IMR-90 (cell line): ENCODE measurements around the gene DLGAP4. TPM values are rescaled to one million over a fixed set of nuclear protein-coding genes. Genes with fewer than 3 reads are reported as not detected.

Experiments used
- ATAC-seq: fragments of 200-7000 bp; cut with Tn5 transposase; 2 replicates; pipeline ENCODE4 v1.9.1; 2020; ENCODE audit warnings: low read depth, mild to moderate bottlenecking, moderate library complexity
- BruUV-seq: library from RNA; stranded (reverse); fragments of 400-500 nt; replicated peaks from 2 replicates; lab custom pipeline; 2021; lab: Mats Ljungman, UMichigan
- CTCF ChIA-PET: fragments of 300-600 bp; formaldehyde crosslinking; extraction: SDS; loops from one replicate; lab custom pipeline; 2021; ENCODE audit warnings: antibody characterized with exemption; lab: Yijun Ruan, JAX
- POLR2A ChIA-PET: fragments of 300-600 bp; sonication (Branson Sonifier 250); formaldehyde crosslinking; loops from one replicate; lab custom pipeline; 2022; ENCODE audit warnings: antibody characterized with exemption; ENCODE audit not compliant: unreplicated experiment; lab: Charles Lee
- DNase-seq: peaks from one replicate; pipeline ENCODE4 v3.0.0; 2013
- H2AFZ ChIP-seq: replicated peaks from 2 replicates; pipeline ENCODE3; 2013; ENCODE audit warnings: low read length, mild to moderate bottlenecking; ENCODE audit not compliant: poor library complexity
- H2AK5ac ChIP-seq: 2 replicates; pipeline ENCODE4 v1.6.1; 2013; ENCODE audit warnings: low read depth, low read length, inconsistent platforms
- H2AK9ac ChIP-seq: replicated peaks from 2 replicates; pipeline ENCODE3; 2013; ENCODE audit warnings: mild to moderate bottlenecking, low read depth, low read length, moderate library complexity; ENCODE audit not compliant: poor library complexity
- H2BK120ac ChIP-seq: 2 replicates; pipeline ENCODE4 v1.6.1; 2013; ENCODE audit warnings: low read depth, low read length, inconsistent platforms
- H2BK15ac ChIP-seq: 3 replicates; pipeline ENCODE4 v1.6.1; 2013; ENCODE audit warnings: low read depth, low read length, inconsistent platforms
- H2BK20ac ChIP-seq: 2 replicates; pipeline ENCODE4 v1.6.1; 2013; ENCODE audit warnings: low read depth, mild to moderate bottlenecking, inconsistent platforms, low read length, moderate library complexity
- H2BK5ac ChIP-seq: 2 replicates; pipeline ENCODE4 v1.6.1; 2013; ENCODE audit warnings: mild to moderate bottlenecking, low read depth, low read length, inconsistent platforms; ENCODE audit not compliant: poor library complexity, severe bottlenecking
- H3K14ac ChIP-seq: replicated peaks from 2 replicates; pipeline ENCODE4 v1.6.1; 2013; ENCODE audit warnings: low read depth, low read length, inconsistent platforms
- H3K18ac ChIP-seq: 2 replicates; pipeline ENCODE4 v1.6.1; 2013; ENCODE audit warnings: low read depth, low read length, control low read depth
- H3K23ac ChIP-seq: 2 replicates; pipeline ENCODE4 v1.6.1; 2013; ENCODE audit warnings: low read depth, low read length, inconsistent platforms
- H3K27ac ChIP-seq: 2 replicates; pipeline ENCODE4 v1.5.1; 2013; ENCODE audit warnings: mild to moderate bottlenecking, control low read depth, low read length; ENCODE audit not compliant: insufficient read depth
- H3K27me3 ChIP-seq: 2 replicates; pipeline ENCODE4 v1.6.1; 2013; ENCODE audit warnings: low read length; ENCODE audit not compliant: control insufficient read depth, insufficient read depth
- H3K36me3 ChIP-seq: 2 replicates; pipeline ENCODE4 v1.6.1; 2013; ENCODE audit warnings: low read length, mixed read lengths; ENCODE audit not compliant: control insufficient read depth, insufficient read depth
- H3K4ac ChIP-seq: 2 replicates; pipeline ENCODE4 v1.6.1; 2013; ENCODE audit warnings: low read depth, low read length, inconsistent platforms
- H3K4me1 ChIP-seq: 2 replicates; pipeline ENCODE4 v1.6.1; 2013; ENCODE audit warnings: low read length, mixed read lengths; ENCODE audit not compliant: control insufficient read depth, insufficient read depth
- H3K4me2 ChIP-seq: 2 replicates; pipeline ENCODE4 v1.6.1; 2013; ENCODE audit warnings: low read depth, mild to moderate bottlenecking, control low read depth, low read length, moderate library complexity
- H3K4me3 ChIP-seq: 2 replicates; pipeline ENCODE4 v1.5.1; 2013; ENCODE audit warnings: low read depth, mild to moderate bottlenecking, control low read depth, low read length, moderate library complexity; ENCODE audit not compliant: insufficient read depth
- H3K56ac ChIP-seq: 2 replicates; pipeline ENCODE4 v1.6.1; 2013; ENCODE audit warnings: low read length, inconsistent platforms; ENCODE audit not compliant: insufficient read depth; ENCODE audit errors: extremely low read depth
- H3K79me1 ChIP-seq, 2 experiments: 2 replicates each; pipeline ENCODE4 v1.6.1; 2013; ENCODE audit warnings: low read length in 2 of 2, inconsistent platforms in 1 of 2, low read depth in 1 of 2
- H3K9ac ChIP-seq: 2 replicates; pipeline ENCODE4 v1.6.1; 2013; ENCODE audit warnings: low read depth, low read length, control low read depth
- H3K9me1 ChIP-seq: 2 replicates; pipeline ENCODE4 v1.6.1; 2013; ENCODE audit warnings: low read length, inconsistent platforms; ENCODE audit not compliant: insufficient read depth
- H3K9me3 ChIP-seq: 2 replicates; pipeline ENCODE4 v1.6.1; 2013; ENCODE audit warnings: low read length; ENCODE audit not compliant: control insufficient read depth, insufficient read depth
- H4K20me1 ChIP-seq: 2 replicates; pipeline ENCODE4 v1.6.1; 2013; ENCODE audit warnings: low read length, inconsistent platforms; ENCODE audit not compliant: insufficient read depth
- H4K5ac ChIP-seq: 2 replicates; pipeline ENCODE4 v1.6.1; 2013; ENCODE audit warnings: mild to moderate bottlenecking, low read depth, low read length, control low read depth
- H4K8ac ChIP-seq, 2 experiments: 2 replicates each; pipeline ENCODE4 v1.6.1; 2013; ENCODE audit warnings: low read depth in 2 of 2, low read length in 2 of 2, control low read depth in 1 of 2, inconsistent platforms in 1 of 2
- H4K91ac ChIP-seq: 2 replicates; pipeline ENCODE4 v1.6.1; 2013; ENCODE audit warnings: low read depth, low read length, inconsistent platforms; ENCODE audit not compliant: insufficient read depth
- BHLHE40 ChIP-seq: fragments of 150-350 bp; IDR thresholded peaks from 2 replicates; pipeline ENCODE4 v1.6.1; 2016; ENCODE audit warnings: mild to moderate bottlenecking, low read depth, low read length
- CEBPB ChIP-seq: IDR thresholded peaks from 2 replicates; pipeline ENCODE4 v1.6.1; 2012; ENCODE audit warnings: low read depth, low read length, improper control_type of control experiment
- CHD1 ChIP-seq: IDR thresholded peaks from 2 replicates; pipeline ENCODE4 v1.6.1; 2012; ENCODE audit warnings: low read depth, low read length, improper control_type of control experiment
- FOS ChIP-seq: fragments of 150-350 bp; IDR thresholded peaks from 2 replicates; pipeline ENCODE4 v1.6.1; 2016; ENCODE audit warnings: low read depth, low read length
- MAFK ChIP-seq: IDR thresholded peaks from 2 replicates; pipeline ENCODE4 v1.6.1; 2012; ENCODE audit warnings: low read depth, low read length, improper control_type of control experiment
- MAZ ChIP-seq: IDR thresholded peaks from 2 replicates; pipeline ENCODE4 v1.6.1; 2012; ENCODE audit warnings: low read depth, mild to moderate bottlenecking, low read length, improper control_type of control experiment, moderate library complexity, borderline replicate concordance
- MXI1 ChIP-seq: IDR thresholded peaks from 2 replicates; pipeline ENCODE4 v1.6.1; 2012; ENCODE audit warnings: low read depth, mild to moderate bottlenecking, low read length, moderate library complexity, borderline replicate concordance
- POLR2A ChIP-seq: IDR thresholded peaks from 2 replicates; pipeline ENCODE4 v1.6.1; 2012; ENCODE audit warnings: mild to moderate bottlenecking, low read depth, low read length
- RAD21 ChIP-seq: IDR thresholded peaks from 2 replicates; pipeline ENCODE4 v1.6.1; 2012; ENCODE audit warnings: low read length, improper control_type of control experiment
- RCOR1 ChIP-seq: IDR thresholded peaks from 2 replicates; pipeline ENCODE4 v1.6.1; 2012; ENCODE audit warnings: mild to moderate bottlenecking, low read length, improper control_type of control experiment; ENCODE audit not compliant: insufficient replicate concordance
- RFX5 ChIP-seq: IDR thresholded peaks from 2 replicates; pipeline ENCODE4 v1.8.0; 2012; ENCODE audit warnings: low read depth, mild to moderate bottlenecking, low read length, moderate library complexity
- SMC3 ChIP-seq: fragments of 150-350 bp; IDR thresholded peaks from 2 replicates; pipeline ENCODE4 v1.6.1; 2016; ENCODE audit warnings: low read depth, mild to moderate bottlenecking, antibody characterized with exemption, low read length, moderate library complexity
- WGBS, 2 experiments: methylation state at CpG; one replicate each; pipeline versions ENCODE4 v1.1.5 to v1.1.7; 2013; ENCODE audit warnings: missing lambda C conversion rate in 2 of 2; ENCODE audit not compliant: insufficient read length in 1 of 2; ENCODE audit errors: extremely low coverage in 2 of 2; 5-methylcytosine and 5-hydroxymethylcytosine counted together
- dilution Hi-C: fragments of 300-500 bp; cut with HindIII; formaldehyde crosslinking; loops from one replicate; pipeline ENCODE4 v1.14.3; 2018; ENCODE audit warnings: low sequenced_read_pairs; ENCODE audit not compliant: unreplicated experiment
- in situ Hi-C: fragments of 300-500 bp; cut with MboI; formaldehyde crosslinking; loops from 3 replicates; pipeline ENCODE4 v1.14.3; 2019; ENCODE audit warnings: low sequenced_read_pairs, inconsistent platforms, mixed read lengths
- intact Hi-C: fragments of 100-400 bp; cut with micrococcal nuclease; formaldehyde crosslinking; loops from 2 replicates; pipeline ENCODE4 v1.10.0; 2022
- polyA plus RNA-seq, 3 experiments: library from polyadenylated mRNA; depleted of rRNA; stranded (reverse); fragments of >200 nt; gene quantifications; 2 replicates each; pipeline ENCODE4 v1.2.3, GENCODE V29; 2012; ENCODE audit warnings: low replicate concordance in 1 of 3
- total RNA-seq: library from RNA; depleted of rRNA; stranded (reverse); fragments of >200 nt; gene quantifications from 2 replicates; pipeline ENCODE4 v1.2.3, GENCODE V29; 2012
- TF ChIP-seq, protein P1 (sequence below): conservative IDR thresholded peaks from 2 replicates; pipeline ENCODE4 v1.5.1; 2012; ENCODE audit warnings: mild to moderate bottlenecking, low read depth, low read length, improper control_type of control experiment

DLGAP4 gene
- total and polyA plus RNA-seq, 2 of the 4 experiments (the other 2 are of a cell fraction), result 32.3 to 73.2 TPM

DNA sequence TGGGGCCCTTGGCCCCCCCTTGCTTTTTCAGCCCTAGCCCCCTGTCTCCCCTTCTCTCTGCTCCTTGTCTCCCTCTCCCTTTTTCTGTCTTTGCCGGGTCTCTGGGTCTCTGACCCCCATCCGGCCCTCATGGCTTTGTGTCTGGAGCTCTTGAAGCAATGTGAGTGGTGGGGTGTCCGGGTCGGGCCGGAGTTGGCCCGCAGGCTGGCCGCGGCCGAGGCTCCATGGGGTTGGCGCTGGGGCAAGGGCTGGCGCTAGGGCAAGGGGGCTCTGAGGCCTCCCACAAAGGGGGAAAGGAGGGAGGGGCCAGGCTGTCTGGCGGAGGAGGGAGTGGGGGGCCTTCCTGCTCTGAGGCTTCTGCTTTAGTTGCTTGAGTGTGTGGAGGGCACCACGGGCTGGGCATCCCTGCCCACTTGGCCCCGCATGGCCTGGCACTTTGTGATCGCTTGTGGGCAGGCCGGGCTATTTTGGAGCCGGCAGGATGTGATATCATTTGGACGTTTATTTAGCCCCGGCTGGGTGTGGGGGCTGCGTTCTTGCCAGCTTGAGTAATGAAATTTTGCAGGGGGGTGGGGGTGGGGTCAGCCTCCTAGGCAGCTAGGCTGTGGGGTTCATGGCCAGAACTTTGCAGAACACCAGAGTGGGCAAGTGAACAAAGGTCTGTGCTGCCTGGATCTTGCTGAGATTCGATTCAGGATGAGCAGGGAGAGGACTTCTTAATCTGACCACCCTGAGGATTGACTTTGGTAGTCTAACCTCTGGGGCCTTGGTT lies 156.5 kb downstream of the DLGAP4 start:
- H3K27me3 ChIP-seq, result no peaks in the 10 kb centered on the region
- peak overlapping the region; percentile 96 for H3K4me2 ChIP-seq
- peak overlapping the region; percentile 99 for H3K56ac ChIP-seq
- DNase-seq (peak; percentile 60), ATAC-seq (peak; percentile 2)
- H3K4ac ChIP-seq, result peak overlapping the region; percentile 96
- H3K79me1 ChIP-seq, result peaks cover 0 to 55% of the 10 kb centered on the region in 2 experiments; a peak in 2 of 4 replicates
- intact Hi-C loops, result loop anchor here (2.0 kb wide), 1 partner anchor 78 kb away; the partner anchor contains the start of gene MYL9
- H4K20me1 ChIP-seq, result peaks cover 52% of the 10 kb centered on the region
- H2AK5ac ChIP-seq, result peak overlapping the region; percentile 99
- H3K18ac ChIP-seq, result peak overlapping the region; percentile 58
- peak overlapping the region; percentile 56 for H4K5ac ChIP-seq
- peak overlapping the region; percentile 70 for H2AFZ ChIP-seq
- H4K8ac ChIP-seq, result peak overlapping the region; percentile 75 to 98
- 0% methylated on average over 2 of the region's 21 CpGs; no CpG with 5 or more reads in 1 of the 2 experiments for WGBS, 2 experiments
- H4K91ac ChIP-seq, result peak overlapping the region; percentile 91
- H3K23ac ChIP-seq, result peak overlapping the region; percentile 97
- CTCF ChIA-PET, result interaction anchor here (0.6 kb wide), 1 partner anchor 365 kb away, joined by 3 read pairs; no protein-coding TSS in a partner anchor
- peak overlapping the region; percentile 82 for H3K4me3 ChIP-seq
- H3K27ac ChIP-seq, result peak overlapping the region; percentile 98
- H2BK20ac ChIP-seq, result peak overlapping the region; percentile 41
- H2AK9ac ChIP-seq, result peak overlapping the region; percentile 88
- peak overlapping the region; percentile 99 for H3K9ac ChIP-seq
- peaks cover 35% of the 10 kb centered on the region for H3K4me1 ChIP-seq
- peak overlapping the region; percentile 81 for H2BK120ac ChIP-seq
- no peaks in the 10 kb centered on the region for H3K9me3 ChIP-seq
- TF ChIP-seq, protein P1, sequence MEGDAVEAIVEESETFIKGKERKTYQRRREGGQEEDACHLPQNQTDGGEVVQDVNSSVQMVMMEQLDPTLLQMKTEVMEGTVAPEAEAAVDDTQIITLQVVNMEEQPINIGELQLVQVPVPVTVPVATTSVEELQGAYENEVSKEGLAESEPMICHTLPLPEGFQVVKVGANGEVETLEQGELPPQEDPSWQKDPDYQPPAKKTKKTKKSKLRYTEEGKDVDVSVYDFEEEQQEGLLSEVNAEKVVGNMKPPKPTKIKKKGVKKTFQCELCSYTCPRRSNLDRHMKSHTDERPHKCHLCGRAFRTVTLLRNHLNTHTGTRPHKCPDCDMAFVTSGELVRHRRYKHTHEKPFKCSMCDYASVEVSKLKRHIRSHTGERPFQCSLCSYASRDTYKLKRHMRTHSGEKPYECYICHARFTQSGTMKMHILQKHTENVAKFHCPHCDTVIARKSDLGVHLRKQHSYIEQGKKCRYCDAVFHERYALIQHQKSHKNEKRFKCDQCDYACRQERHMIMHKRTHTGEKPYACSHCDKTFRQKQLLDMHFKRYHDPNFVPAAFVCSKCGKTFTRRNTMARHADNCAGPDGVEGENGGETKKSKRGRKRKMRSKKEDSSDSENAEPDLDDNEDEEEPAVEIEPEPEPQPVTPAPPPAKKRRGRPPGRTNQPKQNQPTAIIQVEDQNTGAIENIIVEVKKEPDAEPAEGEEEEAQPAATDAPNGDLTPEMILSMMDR, result no peak
- TF ChIP-seq BHLHE40 (no peak), MAFK (no peak), POLR2A (peak; percentile 83), CEBPB (no peak), MAZ (no peak; the same call in 1 of the 2 replicates), RFX5 (no peak), SMC3 (no peak), RAD21 (no peak; the same call in 1 of the 2 replicates), FOS (no peak), RCOR1 (no peak), CHD1 (no peak), MXI1 (peak; percentile 62; the same call in 1 of the 2 replicates)
- H3K9me1 ChIP-seq, result peaks cover 33% of the 10 kb centered on the region
- POLR2A ChIA-PET, result interaction anchor here (0.6 to 1.3 kb wide), 2 partner anchors 9 kb away, joined by 5 to 13 read pairs; no protein-coding TSS in a partner anchor
- dilution Hi-C loops, result no loop called here
- in situ Hi-C loops, result no loop called here
- peak overlapping the region; percentile 96 for H2BK15ac ChIP-seq
- H3K36me3 ChIP-seq, result peaks cover 4% of the 10 kb centered on the region; the same call in 1 of the 2 replicates
- H2BK5ac ChIP-seq, result peak overlapping the region; percentile 89
- no TSS peak for BruUV-seq
- peak overlapping the region; percentile 99 for H3K14ac ChIP-seq
